ENCODE measurements around the gene SBF1. TPM values are rescaled to one million over a fixed set of nuclear protein-coding genes. Genes with fewer than 3 reads are reported as not detected.

Gene SBF1
- total RNA-seq, 2 donors from 2014 or later = 89.9 to 90.1 TPM

- WGBS, 2 experiments (ENCODE audit: insufficient coverage in 1 of 2, insufficient read length in 1 of 2) = 91% methylated on average over 6 to 12 of the region's 12 CpGs
These were observed 3.1 kb upstream of the SBF1 start for GRCh38 chr22:50477923-50478322.

GRCh38 chr22:50476868-50477267 lies 2.0 kb upstream of the SBF1 start:
- no peak overlapping the region for H3K27ac Mint-ChIP-seq
- Histone ChIP-seq H3K9ac (ENCODE audit: extremely low read depth, low read length, poor library complexity, severe bottlenecking) (no peak overlapping the region), H3K27ac (ENCODE audit: low read depth, low read length) (no peak overlapping the region), H3K27me3 (ENCODE audit: control insufficient read depth, insufficient read depth, low read length, poor library complexity, severe bottlenecking) (peaks cover 20% of the 10 kb centered on the region), H3K36me3 (ENCODE audit: control insufficient read depth, insufficient read depth, low read length) (no peaks in the 10 kb centered on the region), H3K4me1 (ENCODE audit: control insufficient read depth, insufficient read depth, low read length) (peaks cover 5% of the 10 kb centered on the region), H3K4me3 (ENCODE audit: low read length) (no peak overlapping the region), H3K9me3 (ENCODE audit: control insufficient read depth, low read length) (no peaks in the 10 kb centered on the region)
- H3K4me3 Mint-ChIP-seq = no peak overlapping the region
- H3K4me1 Mint-ChIP-seq = peaks cover 15% of the 10 kb centered on the region
- peaks cover 48% of the 10 kb centered on the region for H3K27me3 Mint-ChIP-seq (ENCODE audit: insufficient read depth)
- H3K9me3 Mint-ChIP-seq = no peaks in the 10 kb centered on the region
- 89 to 95% methylated on average over 7 of the region's 7 CpGs for WGBS, 2 experiments (ENCODE audit: insufficient coverage in 1 of 2, insufficient read length in 1 of 2)
- TF ChIP-seq CTCF (conservative IDR thresholded peaks at IDR 0.05) = no peak
- DNase-seq = no peak
- H3K36me3 Mint-ChIP-seq (ENCODE audit: low read depth) = no peaks in the 10 kb centered on the region

More at GRCh38 chr22:50477923-50478322, 3.1 kb upstream of the SBF1 start:
- Histone ChIP-seq H3K9ac (ENCODE audit: extremely low read depth, low read length, poor library complexity, severe bottlenecking) (no peak overlapping the region), H3K27ac (ENCODE audit: low read depth, low read length) (no peak overlapping the region), H3K36me3 (ENCODE audit: control insufficient read depth, insufficient read depth, low read length) (no peaks in the 10 kb centered on the region), H3K27me3 (ENCODE audit: control insufficient read depth, insufficient read depth, low read length, poor library complexity, severe bottlenecking) (peaks cover 20% of the 10 kb centered on the region), H3K9me3 (ENCODE audit: control insufficient read depth, low read length) (no peaks in the 10 kb centered on the region), H3K4me3 (ENCODE audit: low read length) (no peak overlapping the region), H3K4me1 (ENCODE audit: control insufficient read depth, insufficient read depth, low read length) (peaks cover 5% of the 10 kb centered on the region)
- Mint-ChIP-seq H3K27ac (no peak overlapping the region), H3K27me3 (ENCODE audit: insufficient read depth) (peaks cover 52% of the 10 kb centered on the region), H3K4me1 (peaks cover 14% of the 10 kb centered on the region), H3K9me3 (no peaks in the 10 kb centered on the region), H3K4me3 (no peak overlapping the region), H3K36me3 (ENCODE audit: low read depth) (no peaks in the 10 kb centered on the region)
- TF ChIP-seq CTCF (conservative IDR thresholded peaks at IDR 0.05) = no peak
- DNase-seq = no peak

- 94 to 98% methylated on average over 5 to 6 of the region's 6 CpGs for WGBS, 2 experiments (ENCODE audit: insufficient coverage in 1 of 2, insufficient read length in 1 of 2)
- peaks cover 15% of the 10 kb centered on the region for H3K27me3 ChIP-seq (ENCODE audit: control insufficient read depth, insufficient read depth, low read length, poor library complexity, severe bottlenecking)
- Mint-ChIP-seq H3K9me3 (no peaks in the 10 kb centered on the region), H3K27ac (no peak overlapping the region), H3K36me3 (ENCODE audit: low read depth) (no peaks in the 10 kb centered on the region), H3K4me1 (peaks cover 19% of the 10 kb centered on the region), H3K4me3 (peak overlapping the region; percentile 74), H3K27me3 (ENCODE audit: insufficient read depth) (peaks cover 44% of the 10 kb centered on the region)
- H3K9ac ChIP-seq (ENCODE audit: extremely low read depth, low read length, poor library complexity, severe bottlenecking) = no peak overlapping the region
- peaks cover 8% of the 10 kb centered on the region for H3K4me1 ChIP-seq (ENCODE audit: control insufficient read depth, insufficient read depth, low read length)
- no peaks in the 10 kb centered on the region for H3K36me3 ChIP-seq (ENCODE audit: control insufficient read depth, insufficient read depth, low read length)
- no peak for DNase-seq
- no peaks in the 10 kb centered on the region for H3K9me3 ChIP-seq (ENCODE audit: control insufficient read depth, low read length)
- no peak for TF ChIP-seq CTCF (conservative IDR thresholded peaks at IDR 0.05)
- no peak overlapping the region for H3K4me3 ChIP-seq (ENCODE audit: low read length)
- H3K27ac ChIP-seq (ENCODE audit: low read depth, low read length) = no peak overlapping the region
These were observed 792 bp upstream of the SBF1 start for GRCh38 chr22:50475652-50476002.
